ENCODE measurements around the gene STK40.
A peak's percentile ranks its signal among the peaks of the same experiment; 100 is the strongest.

Gene STK40

DNA sequence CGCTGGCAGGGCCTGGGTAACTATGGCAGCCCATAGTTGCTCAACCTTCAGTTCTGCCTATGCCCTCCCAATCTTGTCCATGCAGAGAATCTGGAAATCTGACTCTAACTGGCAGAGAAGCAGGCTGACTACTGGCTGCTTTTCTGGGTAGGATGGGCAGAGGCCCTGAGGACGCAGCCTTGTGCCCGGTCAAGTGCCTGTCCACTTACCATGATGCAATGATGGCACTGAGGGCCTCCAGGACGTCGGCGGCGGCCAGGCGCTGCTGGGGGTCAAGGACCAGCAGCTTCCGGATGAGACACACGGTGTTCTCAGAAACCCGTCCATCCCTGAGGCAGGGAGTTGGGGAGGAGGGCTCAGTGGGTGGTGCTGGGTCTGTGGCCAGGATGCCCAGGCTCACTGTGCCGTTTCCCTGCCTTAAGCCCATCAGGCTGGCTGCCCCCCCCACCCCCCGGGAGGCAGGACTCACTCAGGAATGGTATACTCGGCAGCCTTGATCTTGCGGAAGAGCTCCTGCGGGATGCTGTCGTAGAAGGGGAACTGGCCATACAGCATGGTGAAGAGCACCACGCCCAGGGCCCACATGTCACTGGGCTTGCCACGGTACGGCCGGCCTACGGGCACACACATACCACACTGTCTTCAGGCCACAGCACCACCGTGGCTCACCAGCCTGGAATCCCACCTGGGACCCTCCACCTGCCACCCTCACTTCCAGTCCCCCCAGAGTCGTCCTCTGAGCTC, 41.9 kb downstream of the STK40 start:
- no peak for DNase-seq (ENCODE audit: low spot score)

DNA sequence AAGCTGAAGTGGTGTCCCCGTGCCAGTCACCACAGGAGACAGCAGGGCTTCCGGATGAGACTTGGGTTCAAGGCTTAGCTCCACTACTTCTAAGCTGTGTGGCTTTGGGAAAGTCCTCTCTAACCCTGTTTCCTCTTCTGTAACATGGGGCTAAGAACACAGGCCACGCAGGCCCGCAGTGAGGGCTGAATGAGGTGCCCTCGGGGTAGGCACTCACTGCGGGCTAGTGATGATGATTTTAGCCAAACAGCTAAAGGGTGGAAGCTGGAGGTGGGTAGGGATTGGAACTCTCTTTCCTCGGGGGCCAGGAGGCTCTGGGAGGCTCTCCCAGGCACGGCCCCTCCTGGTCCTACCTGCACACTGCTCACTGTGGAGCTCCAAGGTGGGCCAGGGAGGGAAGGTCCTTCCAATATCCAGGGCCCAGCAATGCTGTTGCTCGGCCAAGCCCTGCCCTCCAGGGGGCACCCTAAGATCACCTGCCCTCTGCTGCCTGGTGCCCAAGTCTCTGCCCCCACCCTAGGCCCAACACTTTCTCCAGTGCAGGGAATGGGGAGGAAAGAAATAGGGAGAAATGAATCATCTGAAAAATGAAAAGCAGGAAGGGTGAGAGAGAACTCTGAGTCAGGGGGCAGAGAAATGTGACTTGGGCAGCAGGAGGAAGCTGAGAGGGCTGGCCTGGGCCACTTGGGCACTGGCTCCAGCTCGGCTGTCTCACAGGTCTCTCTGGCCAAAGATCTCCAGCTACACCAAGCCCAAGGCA, 43.1 kb downstream of the STK40 start:
- peak; percentile 80 for DNase-seq (ENCODE audit: low spot score)

DNA sequence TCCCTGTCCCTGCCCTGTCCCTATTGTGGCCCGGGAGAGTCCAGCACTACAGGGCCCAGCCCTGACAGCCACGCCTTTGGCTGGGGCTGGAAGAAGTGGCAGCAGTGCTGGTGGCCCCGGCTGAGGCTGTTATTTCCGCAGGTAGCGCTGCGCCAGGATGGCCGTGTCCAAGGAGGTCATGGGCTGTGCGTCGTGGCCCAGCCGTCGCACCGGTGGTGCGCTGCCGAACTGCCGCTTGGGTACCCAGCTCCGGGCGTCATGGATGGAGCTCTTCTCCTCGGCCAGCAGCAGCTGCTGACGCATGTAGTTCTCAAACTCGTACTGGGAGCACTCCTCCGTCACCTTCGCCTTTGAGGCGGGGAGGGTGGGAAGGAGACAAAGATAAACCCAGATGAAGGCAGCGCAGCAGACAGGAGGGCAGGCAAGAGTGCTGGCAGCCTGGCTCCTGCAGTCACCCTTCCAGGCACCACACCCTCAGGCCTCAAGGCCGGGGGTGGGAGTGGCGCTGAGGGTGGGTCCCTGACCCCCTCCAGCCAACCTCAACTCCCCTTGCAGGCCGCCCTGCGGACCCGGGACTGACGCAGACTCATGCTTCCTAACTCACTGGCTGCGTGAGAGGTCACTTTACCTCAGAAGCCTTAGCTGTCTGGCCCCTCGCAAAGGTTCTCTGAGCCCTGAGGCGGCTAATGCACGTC, 44.0 kb downstream of the STK40 start:
- DNase-seq (ENCODE audit: low spot score): no peak

GRCh38 chr1:36339615-36340014, 46.1 kb downstream of the STK40 start:
- no peak for DNase-seq (ENCODE audit: low spot score)

- no peak for DNase-seq (ENCODE audit: low spot score)
Observed at GRCh38 chr1:36339215-36339614, 46.5 kb downstream of the STK40 start.

- DNase-seq (ENCODE audit: low spot score): no peak
Observed at GRCh38 chr1:36337830-36338229, 47.9 kb downstream of the STK40 start.

GRCh38 chr1:36330940-36331339, 54.8 kb downstream of the STK40 start:
- DNase-seq (ENCODE audit: low spot score): no peak

GRCh38 chr1:36329817-36330216, 55.9 kb downstream of the STK40 start:
- no peak for DNase-seq (ENCODE audit: low spot score)

GRCh38 chr1:36328713-36329112, 57.0 kb downstream of the STK40 start:
- DNase-seq (ENCODE audit: low spot score): no peak

DNA sequence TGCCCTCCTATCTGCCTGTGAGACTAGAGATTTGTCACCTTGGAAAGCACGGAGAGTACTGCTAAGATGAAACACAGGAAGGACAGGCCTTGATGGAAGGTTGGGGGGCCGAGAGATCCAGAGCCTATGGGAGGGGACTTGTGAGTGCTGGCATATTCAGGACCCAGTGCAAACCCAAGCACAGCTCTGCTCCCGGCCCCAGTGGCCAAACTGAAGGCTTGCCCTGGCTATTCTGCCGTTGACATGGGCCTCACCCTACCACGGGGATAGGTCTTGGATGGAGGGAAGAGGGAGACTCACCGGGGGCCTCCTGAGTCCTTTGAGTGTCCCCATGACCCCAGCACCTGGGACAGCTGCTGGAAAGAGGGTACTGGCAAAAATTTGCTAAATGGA, 57.6 kb downstream of the STK40 start:
- DNase-seq (ENCODE audit: low spot score): no peak

DNA sequence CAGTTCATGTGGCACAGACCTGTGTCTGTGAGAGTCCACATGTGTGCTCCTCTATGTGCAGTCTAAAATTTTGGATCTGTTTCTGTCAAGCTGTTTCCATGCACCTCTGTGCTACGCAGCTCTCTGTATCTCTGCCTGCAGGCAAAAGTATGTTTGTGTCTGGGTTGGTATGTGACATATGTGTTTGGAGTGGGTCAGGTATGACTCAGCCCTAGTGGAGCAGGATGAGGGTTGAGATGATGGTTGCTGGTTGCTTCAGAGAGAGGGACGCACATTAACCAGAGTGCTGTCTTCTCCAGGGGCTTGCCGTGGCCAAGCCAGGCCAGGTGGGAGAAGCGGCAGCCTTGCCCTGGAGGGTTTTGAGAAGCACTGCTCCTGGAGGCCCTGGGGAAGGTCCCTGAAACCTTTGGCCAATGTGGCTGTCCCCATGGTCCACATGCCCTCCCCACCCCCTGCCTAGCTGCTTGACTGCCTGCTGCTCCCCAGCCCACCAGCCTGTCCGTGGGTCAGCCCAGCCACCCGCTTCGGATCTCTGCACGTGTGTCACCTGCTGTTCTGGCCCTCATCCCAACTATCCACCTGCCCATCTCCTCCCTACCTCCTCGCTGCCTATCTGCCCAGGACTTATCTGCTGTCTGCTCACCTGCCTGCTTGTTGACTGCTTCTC, 58.2 kb downstream of the STK40 start:
- peak; percentile 46 for DNase-seq (ENCODE audit: low spot score)

DNA sequence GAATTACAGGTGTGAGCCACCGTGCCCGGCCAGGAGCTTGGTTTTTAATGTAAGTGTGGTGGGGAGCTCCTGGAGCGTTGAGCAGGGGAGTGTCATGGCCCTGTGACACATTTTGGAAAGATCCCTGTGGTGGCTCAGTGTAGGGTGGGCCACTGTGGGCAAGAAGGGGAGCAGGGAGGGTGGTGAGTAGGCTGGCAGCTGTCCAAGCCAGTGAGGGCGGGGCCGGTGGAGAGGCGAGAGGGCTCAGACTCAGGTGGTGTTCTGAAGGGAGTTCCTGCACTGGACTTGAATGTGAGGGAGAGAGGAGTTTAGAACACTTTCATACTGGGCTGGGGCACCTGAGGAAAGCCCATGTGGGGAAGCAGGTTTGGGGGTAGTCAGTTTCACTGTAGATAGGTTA, 59.2 kb downstream of the STK40 start:
- no peak for DNase-seq (ENCODE audit: low spot score)

GRCh38 chr1:36324353-36324703, 61.4 kb downstream of the STK40 start:
- no peak for DNase-seq (ENCODE audit: low spot score)

GRCh38 chr1:36323636-36324352, 61.9 kb downstream of the STK40 start, which contains the start of gene EVA1B:
Gene EVA1B (minus strand): TSS chr1:36323645. CDS start chr1:36323037, 608 bp downstream.
- peak; percentile 95 for DNase-seq (ENCODE audit: low spot score)

DNA sequence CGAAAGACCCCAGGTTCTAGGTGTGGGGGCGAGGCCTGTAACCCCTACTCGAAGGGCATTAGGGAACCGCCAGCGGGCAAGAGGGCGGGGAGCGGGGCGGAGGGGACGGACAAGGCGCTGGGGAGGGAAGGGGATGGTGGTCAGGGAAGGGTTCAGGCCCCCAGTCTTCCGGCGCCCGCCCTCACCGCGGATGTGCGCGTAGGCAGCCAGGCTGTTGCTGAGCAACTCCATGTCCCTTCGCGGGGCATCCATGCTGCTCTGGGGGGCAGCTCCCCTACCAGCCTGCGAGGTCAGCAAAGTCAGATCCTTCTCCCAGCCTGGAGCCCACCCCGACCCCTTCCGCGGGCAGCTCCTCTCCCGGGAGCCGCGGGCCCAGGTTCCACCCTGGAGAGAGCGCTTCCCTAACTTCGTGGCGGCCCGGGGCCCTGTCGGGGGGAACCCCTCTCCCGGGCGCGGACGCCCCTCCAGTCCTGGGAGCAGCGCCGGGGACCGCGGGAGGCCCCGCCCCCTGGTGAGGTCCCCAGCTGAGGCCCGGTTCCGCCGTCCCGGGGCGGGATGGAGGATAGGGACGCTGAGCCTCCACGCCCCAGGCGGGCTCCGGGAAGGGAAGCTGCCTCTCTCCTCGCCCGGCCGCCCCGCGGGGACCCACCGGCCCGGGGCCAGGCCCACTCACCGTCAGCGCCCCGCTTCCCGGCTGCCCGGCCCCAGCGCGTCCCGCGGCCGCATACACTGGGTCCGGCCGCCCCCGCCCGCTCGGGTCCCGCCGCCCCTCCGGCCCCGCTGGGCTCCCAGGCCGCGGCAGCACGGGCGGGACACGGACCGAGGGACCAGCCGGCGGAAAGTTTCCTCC, 62.7 kb downstream of the STK40 start:
- DNase-seq (ENCODE audit: low spot score): peak; percentile 80

GRCh38 chr1:36322041-36322785, 63.5 kb downstream of the STK40 start:
- DNase-seq (ENCODE audit: low spot score): peak; percentile 34

DNA sequence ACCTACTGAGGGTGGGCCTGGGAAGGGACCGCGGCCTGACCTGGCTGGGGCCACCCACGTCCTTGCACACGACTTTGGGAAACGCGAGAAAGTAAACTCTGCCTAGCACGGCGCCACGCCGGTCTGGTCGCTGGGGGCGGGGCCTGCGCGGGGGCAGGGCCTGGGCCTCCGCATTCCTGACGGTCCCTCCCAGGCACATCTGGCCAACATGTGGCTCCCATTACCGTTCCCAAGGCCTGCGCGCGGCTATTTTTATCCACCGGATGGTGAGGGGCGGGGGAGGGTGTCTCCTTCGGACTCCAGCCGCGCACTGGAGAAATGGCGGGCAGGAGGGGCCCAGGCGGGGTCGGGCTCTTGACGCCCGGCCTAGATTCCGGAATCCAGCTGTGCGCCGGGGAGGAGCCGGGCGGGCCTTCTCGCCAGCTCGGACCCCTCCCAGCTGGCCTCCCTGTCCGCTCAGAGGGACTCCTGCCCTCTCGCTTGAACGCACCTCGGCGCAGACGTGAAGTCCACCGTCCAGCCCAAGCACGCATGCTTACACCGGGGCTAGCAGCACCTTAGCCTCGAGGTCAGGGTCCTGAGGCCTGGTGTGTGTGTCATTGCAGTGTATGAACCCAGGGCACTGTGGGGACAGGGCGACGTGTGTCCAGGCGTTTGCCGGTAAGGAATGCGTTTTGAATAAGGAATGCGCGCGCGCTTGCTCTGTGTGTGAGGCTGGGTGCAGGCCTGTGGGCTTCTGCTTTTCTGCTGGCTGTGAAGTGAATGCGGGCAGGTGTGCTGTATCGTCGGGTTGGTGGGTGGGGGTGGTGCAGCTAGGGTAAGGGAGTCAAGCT, 64.4 kb downstream of the STK40 start:
- peak; percentile 97 for DNase-seq (ENCODE audit: low spot score)

- DNase-seq (ENCODE audit: low spot score): no peak
Observed at GRCh38 chr1:36320767-36321118, 65.0 kb downstream of the STK40 start.

GRCh38 chr1:36320291-36320761, 65.4 kb downstream of the STK40 start:
- DNase-seq (ENCODE audit: low spot score): no peak

Measured in GM03348 (cell line).